ENCODE measurements around the gene MYO9B. TPM values are rescaled to one million over a fixed set of nuclear protein-coding genes. Genes with fewer than 3 reads are reported as not detected.

The MYO9B gene
- total RNA-seq, 1 experiment from 2014 or later, result 74.6 TPM

- Histone ChIP-seq H3K4me3 (replicated peaks in 1 of 2; ENCODE audit: low read depth in 1 of 2, low read length in 2 of 2) (no peak overlapping the region), H3K9me3 (ENCODE audit: control insufficient read depth in 1 of 2, insufficient read depth in 1 of 2, low read depth in 1 of 2, low read length in 2 of 2) (no peaks in the 10 kb centered on the region), H3K9ac (ENCODE audit: low read length) (no peak overlapping the region), H3K36me3 (ENCODE audit: control insufficient read depth in 1 of 2, insufficient read depth in 2 of 2, low read length in 2 of 2) (peaks cover 0 to 12% of the 10 kb centered on the region in 2 experiments; a peak in 2 of 4 replicates), H2AFZ (ENCODE audit: low read depth, low read length, poor library complexity, severe bottlenecking) (no peak overlapping the region), H3K4me1 (ENCODE audit: control insufficient read depth in 1 of 2, insufficient read depth in 2 of 2, low read length in 2 of 2) (no peaks in the 10 kb centered on the region), H3K27ac (ENCODE audit: low read depth, low read length) (no peak overlapping the region), H3K79me2 (ENCODE audit: insufficient read depth, low read length) (no peaks in the 10 kb centered on the region; the same call in 1 of the 2 replicates), H3K9me2 (ENCODE audit: insufficient read depth) (no peaks in the 10 kb centered on the region), H3K4me2 (ENCODE audit: low read length) (no peak overlapping the region), H4K20me1 (ENCODE audit: insufficient read depth) (no peaks in the 10 kb centered on the region), H3K27me3 (ENCODE audit: insufficient read depth, low read length) (no peaks in the 10 kb centered on the region)
- TF ChIP-seq MAX (IDR thresholded peaks at IDR 0.05) (no peak), CTCF (IDR thresholded peaks at IDR 0.05 in 2 of 3, conservative IDR thresholded peaks at IDR 0.05 in 1 of 3; ENCODE audit: borderline replicate concordance in 1 of 3, insufficient read depth in 1 of 3, low read depth in 2 of 3, low read length in 2 of 3) (no peak), CBX3 (IDR thresholded peaks at IDR 0.05; ENCODE audit: low read depth) (no peak), RAD21 (IDR thresholded peaks at IDR 0.05; ENCODE audit: low read depth) (no peak), POLR2A (IDR thresholded peaks at IDR 0.05; ENCODE audit: borderline replicate concordance, extremely low read depth, insufficient read depth, insufficient read length) (no peak), ELF1 (IDR thresholded peaks at IDR 0.05; ENCODE audit: borderline replicate concordance, low read depth) (no peak), ZBTB33 (IDR thresholded peaks at IDR 0.05; ENCODE audit: extremely low read depth, insufficient replicate concordance, low read length) (no peak), ATF3 (IDR thresholded peaks at IDR 0.05) (no peak), SIN3A (IDR thresholded peaks at IDR 0.05; ENCODE audit: low read depth) (no peak), JUND (IDR thresholded peaks at IDR 0.05) (no peak), REST (IDR thresholded peaks at IDR 0.05; ENCODE audit: low read depth) (no peak), FOSL1 (IDR thresholded peaks at IDR 0.05; ENCODE audit: low read depth) (no peak), EZH2 (IDR thresholded peaks at IDR 0.05) (no peak), ZNF274 (IDR thresholded peaks at IDR 0.05; ENCODE audit: low read depth, low read length) (no peak), YY1 (IDR thresholded peaks at IDR 0.05; ENCODE audit: extremely low read depth, insufficient replicate concordance, low read depth, low read length) (no peak), SRF (IDR thresholded peaks at IDR 0.05; ENCODE audit: low read depth) (no peak)
- CTCF ChIA-PET, result no interaction called here
- RAD21 ChIA-PET (ENCODE audit: low non-redundant PET in 1 of 2, low total read pairs in 2 of 2, uncharacterized antibody in 2 of 2, unreplicated experiment in 2 of 2), result no interaction called here
- POLR2A ChIA-PET, result interaction anchor here (0.7 kb wide), 1 partner anchor 404 kb away, joined by 4 read pairs; no protein-coding TSS in a partner anchor
- ATAC-seq, result no peak
- DNase-seq (ENCODE audit: low read depth, low spot score), result no peak
- intact Hi-C loops (cut with micrococcal nuclease), result no loop called here
- no TSS peak for BruUV-seq (replicated peaks)
Observed at GRCh38 chr19:17148130-17148529, 72.6 kb downstream of the MYO9B start.

All from HCT116 (cell line).